GM12878 (cell line): Measurements from ENCODE around the gene AP1B1. TPM values are rescaled to one million over a fixed set of nuclear protein-coding genes. Genes with fewer than 3 reads are reported as not detected.
"Not testable (repeated sequence)": the region's sequence is repeated elsewhere in the genome, so short reads cannot be mapped to it uniquely, and the experiment has no call there.

ENCODE experiments used
- ATAC-seq: fragments of 200-7000 bp; cut with Tn5 transposase; 3 replicates; pipeline ENCODE4 v1.9.1; 2020; ENCODE audit warnings: mild to moderate bottlenecking, moderate library complexity
- BruUV-seq: library from RNA; stranded (reverse); fragments of 400-500 nt; replicated peaks from 2 replicates; lab custom pipeline; 2021; lab: Mats Ljungman, UMichigan
- CTCF ChIA-PET: fragments of 300-600 bp; sonication (Branson Sonifier 250); formaldehyde crosslinking; extraction: SDS; loops from one replicate; lab custom pipeline; 2021; ENCODE audit warnings: inconsistent platforms; lab: Yijun Ruan, JAX
- POLR2A ChIA-PET: fragments of 350-600 bp; formaldehyde crosslinking; extraction: SDS; loops from one replicate; lab custom pipeline; 2021; ENCODE audit warnings: inconsistent platforms; lab: Charles Lee
- RAD21 ChIA-PET: fragments of 300-600 bp; sonication (Branson Sonifier 250); formaldehyde crosslinking; loops from one replicate; lab custom pipeline; 2023; ENCODE audit warnings: antibody characterized with exemption; ENCODE audit not compliant: unreplicated experiment; lab: Charles Lee
- SMC1A ChIA-PET: fragments of 300-600 bp; sonication (Branson Sonifier 250); formaldehyde crosslinking; loops from one replicate; lab custom pipeline; 2023; ENCODE audit not compliant: unreplicated experiment, uncharacterized antibody; lab: Charles Lee
- DNase-seq: peaks from one replicate; pipeline ENCODE4 v3.0.0-alpha.2; 2011; ENCODE audit warnings: low read depth, low spot score
- FAIRE-seq: peaks from 3 replicates; lab custom pipeline; 2011; peaks lifted over from hg19 to GRCh38; lab: Jason Lieb, UNC
- H2AFZ ChIP-seq: 2 replicates; pipeline ENCODE4 v1.6.0; 2011; ENCODE audit warnings: low read depth, low read length, control low read depth; ENCODE audit not compliant: control insufficient read depth
- H3K27ac ChIP-seq: 2 replicates; pipeline ENCODE4 v1.5.1; 2011; ENCODE audit warnings: control low read depth; ENCODE audit not compliant: control insufficient read depth, insufficient read depth
- H3K27me3 ChIP-seq, 2 experiments: replicated peaks in 1 of 2; 2 replicates each; pipeline versions ENCODE4 v1.6.0 to v1.6.1; 2011; ENCODE audit warnings: low read length in 1 of 2; ENCODE audit not compliant: control insufficient read depth in 2 of 2, insufficient read depth in 2 of 2
- H3K36me3 ChIP-seq, 2 experiments: 2 replicates each; pipeline ENCODE4 v1.5.1; 2011; ENCODE audit warnings: low read length in 1 of 2; ENCODE audit not compliant: control insufficient read depth in 2 of 2, insufficient read depth in 2 of 2
- H3K4me1 ChIP-seq: 2 replicates; pipeline ENCODE4 v1.6.1; 2011; ENCODE audit warnings: mild to moderate bottlenecking, low read length, moderate library complexity, mixed read lengths; ENCODE audit not compliant: control insufficient read depth, insufficient read depth
- H3K4me2 ChIP-seq: 2 replicates; pipeline ENCODE4 v1.6.0; 2011; ENCODE audit warnings: control low read depth; ENCODE audit not compliant: control insufficient read depth, insufficient read depth
- H3K4me3 ChIP-seq: fragments of 200-600 bp; sonication (generic); 2 replicates; pipeline ENCODE4 v1.5.1; 2016
- H3K79me2 ChIP-seq: 2 replicates; pipeline ENCODE4 v1.6.0; 2011; ENCODE audit warnings: low read length; ENCODE audit not compliant: control insufficient read depth, insufficient read depth
- H3K9ac ChIP-seq: 2 replicates; pipeline ENCODE4 v1.8.0; 2011; ENCODE audit warnings: low read length, control low read depth, mixed read lengths; ENCODE audit not compliant: control insufficient read depth, insufficient read depth
- H3K9me3 ChIP-seq: replicated peaks from 3 replicates; pipeline ENCODE4 v1.5.1; 2011; ENCODE audit warnings: mild to moderate bottlenecking, low read length; ENCODE audit not compliant: control insufficient read depth, insufficient read depth
- H4K20me1 ChIP-seq: 2 replicates; pipeline ENCODE4 v1.6.0; 2011; ENCODE audit not compliant: control insufficient read depth, insufficient read depth
- EP300 ChIP-seq, 2 experiments: fragments of 150-350 bp in 1 of 2; IDR thresholded peaks; 2 replicates each; pipeline ENCODE4 v1.6.1; 2011 to 2012; ENCODE audit warnings: low read depth in 2 of 2, low read length in 2 of 2, borderline replicate concordance in 1 of 2, improper control_type of control experiment in 1 of 2, inconsistent platforms in 1 of 2; ENCODE audit not compliant: control insufficient read depth in 1 of 2
- WGBS: methylation state at CpG from one replicate; pipeline ENCODE4 v1.1.6; 2016; ENCODE audit warnings: low lambda C conversion rate; ENCODE audit not compliant: insufficient replicate concordance, insufficient coverage; ENCODE audit errors: missing lambda C conversion rate; 5-methylcytosine and 5-hydroxymethylcytosine counted together
- in situ Hi-C: fragments of 300-500 bp; cut with MboI; formaldehyde crosslinking; loops from 9 replicates; pipeline ENCODE4 v1.14.3; 2018; ENCODE audit warnings: mixed read lengths
- intact Hi-C: fragments of 100-400 bp; cut with micrococcal nuclease; formaldehyde crosslinking; loops from one replicate; pipeline ENCODE4 v1.14.2; 2022; ENCODE audit not compliant: unreplicated experiment
- polyA plus RNA-seq, 11 experiments: library from polyadenylated mRNA; depleted of rRNA in 4 of 11; unstranded in 6 of 11; stranded (reverse) in 5 of 11; fragments of >200 nt; fragmentation: Nextera tagmentation in 4 of 11; fragmentation: Illumina TruSeq in 1 of 11; extraction: Ambion mirVana in 4 of 11; extraction: Trizol in 1 of 11; gene quantifications; 1 replicate in 1 of 11; 2 replicates in 10 of 11; pipeline versions ENCODE4 v1.2.1 to v1.2.3, GENCODE V29; 2011 to 2016; ENCODE audit warnings: inconsistent platforms in 2 of 11, missing spikeins in 2 of 11, low read depth in 1 of 11
- total RNA-seq, 4 experiments: library from RNA; depleted of rRNA in 3 of 4; stranded (reverse); fragments of >200 nt in 3 of 4; fragmentation: Illumina TruSeq in 1 of 4; extraction: Trizol in 1 of 4; gene quantifications; 2 replicates each; pipeline versions ENCODE4 v1.2.1 to v1.2.3, GENCODE V29; 2013 to 2021
- TF ChIP-seq, protein P1 (sequence below): fragments of 450-650 bp; IDR thresholded peaks from 2 replicates; pipeline ENCODE4 v1.6.1; 2016; ENCODE audit warnings: mild to moderate bottlenecking, moderate library complexity, borderline replicate concordance

Gene AP1B1
- total and polyA plus RNA-seq, 10 of the 15 experiments (the other 5 are each of a cell fraction or from before 2014, with no cell fraction given) = 2.1 to 98.6 (median 57.8) TPM

DNA sequence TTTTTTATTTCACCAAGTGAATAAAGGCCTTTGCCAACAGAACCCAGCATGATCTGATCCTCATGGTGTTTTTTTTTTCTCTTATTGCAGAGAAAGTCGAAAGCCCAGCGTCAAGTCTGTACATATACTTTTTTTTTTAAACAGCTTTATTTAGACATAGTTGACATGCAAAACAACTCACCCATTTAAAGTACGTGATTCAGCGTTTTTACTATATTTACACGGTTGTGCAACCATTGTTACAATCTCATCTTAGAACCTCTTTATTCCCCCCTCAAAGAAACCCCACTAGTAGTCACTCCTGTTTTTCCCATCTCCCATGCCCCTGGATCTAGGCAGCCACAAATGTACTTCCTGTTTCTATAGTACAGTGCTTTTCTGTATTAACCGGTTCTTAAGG is 20.6 kb upstream of the AP1B1 start:
- peak overlapping the region; percentile 60; the same call in 1 of the 2 replicates for H3K4me2 ChIP-seq

DNA sequence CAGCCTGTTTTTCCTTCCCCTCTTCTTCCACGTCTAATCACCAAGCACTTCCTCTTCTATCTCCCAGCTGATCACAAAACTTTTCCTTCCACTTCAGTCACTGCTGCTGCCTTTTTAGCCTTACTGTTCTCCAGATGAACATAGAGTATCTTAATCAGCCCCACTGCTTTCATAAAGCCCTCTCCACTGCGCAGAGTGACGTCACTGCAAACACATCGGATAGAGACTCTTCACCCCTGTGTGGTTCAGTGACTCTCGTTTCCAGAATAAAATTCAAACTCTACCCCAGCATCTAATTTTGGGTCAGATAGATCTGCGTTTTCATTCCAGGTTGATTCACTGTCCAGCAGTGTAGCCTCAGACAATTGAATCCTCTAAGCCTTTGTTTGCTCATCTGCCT is 13.2 kb upstream of the AP1B1 start:
- H3K9ac ChIP-seq, H3K4me2 ChIP-seq, intact Hi-C loops, H2AFZ ChIP-seq, RAD21 ChIA-PET, H3K36me3 ChIP-seq, H3K27ac ChIP-seq, H3K4me3 ChIP-seq, H4K20me1 ChIP-seq, H3K79me2 ChIP-seq, in situ Hi-C loops, H3K27me3 ChIP-seq, H3K4me1 ChIP-seq, BruUV-seq, FAIRE-seq, POLR2A ChIA-PET, ATAC-seq, SMC1A ChIA-PET, H3K9me3 ChIP-seq, DNase-seq: not testable (repeated sequence)
- CTCF ChIA-PET = interaction anchor here (1.3 kb wide), 1 partner anchor 10 kb away, joined by 3 read pairs; no protein-coding TSS in a partner anchor
- 32% methylated on average over 6 of the region's 6 CpGs for WGBS

More for the DNA sequence above, 20.6 kb upstream of the AP1B1 start:
- no peak for TF ChIP-seq EP300 (IDR thresholded peaks at IDR 0.05; ENCODE audit: borderline replicate concordance in 1 of 2, control insufficient read depth in 1 of 2, low read depth in 2 of 2, low read length in 2 of 2)
- TF ChIP-seq, protein P1, sequence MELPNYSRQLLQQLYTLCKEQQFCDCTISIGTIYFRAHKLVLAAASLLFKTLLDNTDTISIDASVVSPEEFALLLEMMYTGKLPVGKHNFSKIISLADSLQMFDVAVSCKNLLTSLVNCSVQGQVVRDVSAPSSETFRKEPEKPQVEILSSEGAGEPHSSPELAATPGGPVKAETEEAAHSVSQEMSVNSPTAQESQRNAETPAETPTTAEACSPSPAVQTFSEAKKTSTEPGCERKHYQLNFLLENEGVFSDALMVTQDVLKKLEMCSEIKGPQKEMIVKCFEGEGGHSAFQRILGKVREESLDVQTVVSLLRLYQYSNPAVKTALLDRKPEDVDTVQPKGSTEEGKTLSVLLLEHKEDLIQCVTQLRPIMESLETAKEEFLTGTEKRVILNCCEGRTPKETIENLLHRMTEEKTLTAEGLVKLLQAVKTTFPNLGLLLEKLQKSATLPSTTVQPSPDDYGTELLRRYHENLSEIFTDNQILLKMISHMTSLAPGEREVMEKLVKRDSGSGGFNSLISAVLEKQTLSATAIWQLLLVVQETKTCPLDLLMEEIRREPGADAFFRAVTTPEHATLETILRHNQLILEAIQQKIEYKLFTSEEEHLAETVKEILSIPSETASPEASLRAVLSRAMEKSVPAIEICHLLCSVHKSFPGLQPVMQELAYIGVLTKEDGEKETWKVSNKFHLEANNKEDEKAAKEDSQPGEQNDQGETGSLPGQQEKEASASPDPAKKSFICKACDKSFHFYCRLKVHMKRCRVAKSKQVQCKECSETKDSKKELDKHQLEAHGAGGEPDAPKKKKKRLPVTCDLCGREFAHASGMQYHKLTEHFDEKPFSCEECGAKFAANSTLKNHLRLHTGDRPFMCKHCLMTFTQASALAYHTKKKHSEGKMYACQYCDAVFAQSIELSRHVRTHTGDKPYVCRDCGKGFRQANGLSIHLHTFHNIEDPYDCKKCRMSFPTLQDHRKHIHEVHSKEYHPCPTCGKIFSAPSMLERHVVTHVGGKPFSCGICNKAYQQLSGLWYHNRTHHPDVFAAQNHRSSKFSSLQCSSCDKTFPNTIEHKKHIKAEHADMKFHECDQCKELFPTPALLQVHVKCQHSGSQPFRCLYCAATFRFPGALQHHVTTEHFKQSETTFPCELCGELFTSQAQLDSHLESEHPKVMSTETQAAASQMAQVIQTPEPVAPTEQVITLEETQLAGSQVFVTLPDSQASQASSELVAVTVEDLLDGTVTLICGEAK = peak; percentile 74
- TF ChIP-seq, all 136 proteins: peak for 1
- ATAC-seq = no peak
- ChIA-PET CTCF (no interaction called here), POLR2A (no interaction called here), RAD21 (no interaction called here), SMC1A (no interaction called here)
- H2AFZ ChIP-seq = peak overlapping the region; percentile 82
- H3K4me1 ChIP-seq = peaks cover 23% of the 10 kb centered on the region
- H3K4me3 ChIP-seq = no peak overlapping the region
- no peaks in the 10 kb centered on the region for H3K9me3 ChIP-seq
- no peaks in the 10 kb centered on the region for H3K36me3 ChIP-seq
- no peaks in the 10 kb centered on the region for H3K27me3 ChIP-seq
- 21% methylated on average over 6 of the region's 6 CpGs for WGBS
- FAIRE-seq = no peak
- BruUV-seq = no TSS peak
- DNase-seq = no peak
- H3K9ac ChIP-seq = no peak overlapping the region
- intact Hi-C loops = no loop called here
- in situ Hi-C loops = no loop called here
- no peak overlapping the region for H3K27ac ChIP-seq
- no peaks in the 10 kb centered on the region for H4K20me1 ChIP-seq
- no peaks in the 10 kb centered on the region for H3K79me2 ChIP-seq
